NCI-H748 (cell line): Measurements from ENCODE around the gene RIPPLY2.
A peak's percentile ranks its signal among the peaks of the same experiment; 100 is the strongest.

ENCODE experiments used
- DNase-seq: peaks from one replicate; lab custom pipeline; 2025; ENCODE audit not compliant: unreplicated experiment; lab: John Stamatoyannopoulos, UW

RIPPLY2 gene

DNA sequence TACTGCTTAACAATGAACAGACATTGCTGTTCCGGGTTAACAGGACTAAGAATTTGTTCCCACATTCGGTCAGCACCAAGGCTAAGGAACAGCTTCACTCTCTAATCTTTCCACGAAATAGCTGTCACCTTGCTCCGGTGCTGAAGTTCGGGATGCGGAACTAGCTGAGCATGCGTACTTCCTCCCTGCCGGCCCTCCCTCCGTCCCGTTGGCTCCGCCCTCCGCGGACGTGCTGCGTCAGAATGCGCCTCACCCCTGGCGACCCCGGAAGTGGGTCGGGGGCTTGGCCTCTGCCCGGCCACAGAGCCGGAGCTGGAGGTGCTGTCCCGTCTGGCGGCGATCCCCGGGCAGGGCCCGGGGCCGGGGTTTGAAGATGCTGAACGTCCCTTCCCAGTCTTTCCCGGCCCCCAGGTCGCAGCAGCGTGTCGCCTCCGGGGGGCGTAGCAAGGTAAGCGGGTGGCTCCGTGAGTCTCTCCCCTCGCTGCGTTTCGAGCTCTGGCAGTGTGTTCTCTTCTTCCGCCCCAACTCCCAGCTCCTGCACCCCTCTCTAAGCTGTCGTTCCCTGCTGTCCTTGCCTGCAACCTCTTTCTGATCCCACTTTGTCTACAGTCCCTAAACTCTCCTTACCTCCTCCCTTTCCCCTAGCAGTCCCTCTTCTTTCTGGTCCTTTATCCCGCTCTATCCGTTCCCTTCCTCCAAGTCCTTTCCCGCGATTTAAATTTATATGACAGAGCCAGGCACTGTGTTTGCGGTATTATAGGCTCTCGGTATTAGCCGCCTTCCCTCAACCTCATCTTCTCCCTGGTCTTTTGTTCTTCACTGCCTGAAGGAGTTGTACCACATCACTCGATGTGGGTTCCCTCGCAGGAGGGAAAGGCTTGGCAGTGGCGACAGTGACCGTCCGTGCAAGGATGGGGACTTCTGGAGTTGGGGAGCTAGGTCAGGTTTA, 6.5 kb downstream of the RIPPLY2 start, which contains the start of gene CYB5R4:
Gene CYB5R4 (plus strand): TSS at position 280 of the 949 bp plus-strand sequence. CDS start 94 bp downstream, at position 374.
- DNase-seq = peak; percentile 94

DNA sequence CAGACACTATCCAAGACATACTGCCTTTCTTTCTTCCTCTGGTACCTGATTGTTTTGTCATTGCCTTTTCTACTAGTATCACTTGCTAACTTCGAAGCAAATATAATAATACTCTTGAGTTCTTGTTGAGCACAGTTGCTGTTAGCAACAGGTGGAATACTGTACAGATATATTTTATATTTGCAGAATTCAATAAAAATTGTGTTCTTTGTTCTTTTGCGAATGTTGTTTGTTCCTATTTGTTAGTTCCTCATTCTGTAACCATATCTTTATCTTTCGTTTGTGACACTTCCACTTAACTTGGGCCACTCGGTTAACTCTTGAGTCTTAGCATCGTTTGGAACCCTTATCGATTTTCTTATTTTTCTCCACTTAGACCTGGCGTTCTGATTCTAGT, 7.2 kb downstream of the RIPPLY2 start:
- no peak for DNase-seq

DNA sequence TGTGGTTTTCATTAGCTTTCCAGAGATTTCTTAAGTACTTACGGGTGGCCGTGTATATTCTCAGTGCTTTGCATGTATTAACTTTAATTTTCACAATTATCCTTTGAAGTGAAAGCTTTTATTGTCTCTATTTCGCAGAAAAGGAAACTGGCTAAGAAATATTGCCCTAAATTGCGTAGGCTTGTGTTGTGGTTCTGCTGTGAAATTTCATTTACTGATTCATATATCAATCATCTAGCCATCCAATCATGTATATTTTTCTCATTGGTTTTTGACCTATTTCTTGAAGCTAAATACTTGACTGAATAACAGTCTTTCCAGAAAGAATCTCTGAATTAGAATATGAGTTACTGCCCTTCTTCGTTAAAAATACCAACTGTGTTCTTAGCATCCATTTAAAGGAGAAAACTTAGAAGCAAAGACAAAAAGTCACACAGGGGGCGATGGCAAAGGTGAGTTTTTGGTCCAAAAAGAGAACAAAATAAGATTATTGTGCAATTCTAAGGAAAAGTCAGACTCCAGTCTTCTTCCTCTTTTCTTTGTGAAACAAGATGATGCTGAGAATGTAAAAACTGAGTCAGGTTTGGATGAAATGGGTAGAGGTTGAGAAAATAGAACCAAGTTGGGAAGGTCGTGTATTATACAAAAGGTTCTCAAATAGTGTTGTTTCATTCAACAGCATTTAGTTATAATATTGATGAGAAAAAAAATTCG, 7.8 kb downstream of the RIPPLY2 start:
- no peak for DNase-seq

DNA sequence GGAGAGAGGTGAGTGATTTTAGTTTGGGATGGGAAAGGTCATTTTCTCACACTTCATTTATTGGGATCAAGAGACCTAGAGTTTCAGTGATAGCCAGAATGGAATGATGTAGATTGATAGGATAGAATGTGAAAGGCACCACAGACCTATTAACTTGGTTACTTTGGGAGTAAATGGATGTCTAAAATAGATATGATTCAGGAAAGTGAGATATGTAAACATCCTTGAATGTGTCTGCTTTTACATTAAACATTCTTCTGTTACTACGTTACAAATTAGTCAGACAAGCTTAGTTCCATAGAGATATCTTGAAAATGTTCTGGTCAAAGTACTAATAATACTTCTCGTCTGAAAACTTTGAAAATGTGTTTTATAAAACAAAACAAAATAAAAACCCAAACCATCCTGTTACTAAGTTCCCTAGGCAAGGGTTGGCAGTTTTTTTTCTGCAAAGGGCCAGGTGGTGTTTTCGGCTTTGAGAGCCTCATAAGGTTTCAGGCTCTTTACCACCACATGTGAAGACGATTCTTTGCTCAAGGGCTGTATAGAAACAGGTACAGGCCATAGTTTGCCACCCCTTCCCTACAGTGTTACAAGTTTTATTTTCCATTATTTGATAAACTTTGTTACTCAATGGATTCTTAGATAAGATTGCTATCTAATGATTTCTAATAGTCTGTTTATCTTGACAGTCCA, 9.8 kb downstream of the RIPPLY2 start:
- DNase-seq = no peak

DNA sequence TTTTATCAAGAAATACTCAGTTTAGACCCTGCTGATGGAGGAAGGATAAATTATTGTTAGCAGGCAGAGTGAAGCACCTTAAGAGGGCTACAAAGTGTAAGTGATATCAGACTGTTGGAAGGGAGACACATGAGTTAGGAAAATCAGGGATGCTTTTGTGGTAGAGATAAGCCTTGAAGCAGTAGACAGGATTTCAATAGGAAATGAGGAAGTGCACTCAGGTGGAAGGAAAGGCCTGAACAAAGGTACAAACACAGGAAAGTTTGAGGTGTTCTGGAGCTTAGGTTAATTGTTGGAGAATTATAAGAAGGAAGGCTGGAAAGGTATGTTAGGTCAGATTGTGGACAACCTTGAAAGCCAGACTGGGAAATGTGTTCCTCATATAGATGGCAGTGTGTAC, 13.9 kb downstream of the RIPPLY2 start:
- DNase-seq = no peak

DNA sequence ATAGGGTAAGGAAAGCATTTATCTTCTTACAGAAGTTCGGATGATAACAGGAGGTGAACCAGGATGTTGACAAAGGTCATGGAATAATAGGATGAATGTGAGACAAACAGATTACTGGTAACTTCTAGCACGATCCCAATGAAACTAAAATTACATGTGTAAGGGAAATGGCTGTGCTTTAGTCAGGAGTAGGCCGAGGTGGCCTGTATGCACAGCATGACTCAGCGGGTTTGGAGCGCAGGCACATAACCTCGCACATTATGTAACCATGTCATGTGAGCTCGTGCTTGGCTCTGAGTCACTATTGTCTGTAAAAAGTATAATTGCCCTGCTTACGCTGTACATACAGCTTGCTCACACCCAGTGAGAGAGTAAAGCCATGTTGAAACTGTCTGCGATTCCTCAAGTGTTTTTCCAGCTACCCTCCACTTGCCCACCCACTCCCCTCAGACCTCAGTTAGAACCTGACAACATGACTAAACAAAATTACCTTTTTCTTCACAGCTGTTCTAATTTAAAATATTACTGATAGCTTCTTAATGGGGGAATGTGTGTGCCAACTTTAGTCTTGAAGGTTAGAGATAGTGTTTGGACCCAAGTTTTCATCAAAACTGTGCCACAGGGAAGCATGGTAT, 14.5 kb downstream of the RIPPLY2 start:
- DNase-seq = peak; percentile 51

DNA sequence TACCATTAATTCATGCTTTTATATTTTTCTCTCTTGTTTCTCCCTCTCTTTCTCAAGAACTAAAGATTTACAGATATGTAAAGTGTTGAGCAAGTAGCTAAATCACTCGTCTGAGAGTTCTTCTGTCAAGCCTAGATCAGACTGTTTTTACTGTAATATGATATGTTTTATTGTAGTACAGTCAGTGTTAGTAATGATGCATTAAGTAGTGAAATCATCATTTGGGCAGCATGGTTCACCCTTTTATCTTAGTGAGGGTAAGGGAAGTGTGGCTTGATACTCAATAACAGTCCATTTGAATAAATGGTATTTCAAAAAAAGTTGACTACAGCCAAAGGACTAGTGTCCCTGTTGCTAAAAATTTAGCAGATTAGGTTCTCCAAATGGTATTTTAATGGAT, 15.5 kb downstream of the RIPPLY2 start:
- peak; percentile 7 for DNase-seq

DNA sequence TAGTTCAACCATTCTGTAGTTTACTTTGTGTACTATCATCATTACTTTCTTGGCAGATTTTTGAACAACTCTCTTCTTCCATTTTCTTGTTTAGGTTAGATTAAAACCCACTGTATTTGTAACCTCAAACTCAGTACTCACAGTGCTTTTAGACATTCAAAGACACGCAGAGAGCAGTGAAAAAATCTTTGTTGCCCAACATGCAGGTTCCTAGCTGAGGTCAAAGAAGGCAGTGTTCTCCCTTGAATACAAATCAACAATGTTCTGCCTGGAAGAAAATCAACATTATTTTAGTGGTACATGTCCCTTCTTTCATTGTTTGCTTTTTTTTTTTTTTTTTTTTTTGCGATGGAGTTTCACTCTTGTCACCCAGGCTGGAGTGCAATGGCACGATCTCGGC, 17.5 kb downstream of the RIPPLY2 start:
- no peak for DNase-seq

DNA sequence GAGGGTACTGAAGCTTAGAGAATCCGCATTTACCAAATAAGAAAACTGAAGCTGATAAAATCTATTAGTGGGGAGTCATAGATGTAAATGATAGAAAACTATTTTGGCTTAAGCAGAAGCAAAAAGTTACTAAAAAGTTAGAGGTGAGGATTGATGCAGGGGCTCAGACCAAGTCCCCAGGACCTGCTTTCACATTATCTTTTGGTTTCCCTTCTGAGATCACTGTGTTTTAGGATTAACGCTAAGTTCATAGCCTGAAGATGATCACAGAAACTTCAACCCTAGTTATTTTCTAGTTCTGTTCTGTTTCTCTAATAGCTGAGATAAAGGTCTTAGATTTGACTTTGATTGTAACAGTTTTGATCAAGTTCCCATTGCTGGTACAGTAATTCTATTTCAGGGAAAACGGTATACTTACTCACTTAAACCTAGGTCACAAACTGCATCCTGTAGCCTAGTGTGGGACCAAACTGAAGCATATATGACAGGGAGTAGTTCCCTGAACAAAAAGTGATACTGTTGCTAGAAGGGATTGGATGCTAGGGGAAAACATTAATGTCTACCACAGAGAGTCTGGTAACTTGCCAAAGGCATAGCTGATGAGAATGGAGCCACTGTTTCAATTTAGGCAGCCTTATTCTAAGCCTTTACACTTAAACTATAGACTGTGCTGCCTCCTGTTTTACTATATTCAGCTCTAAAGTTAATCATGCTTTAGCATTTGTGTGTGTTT, 19.4 kb downstream of the RIPPLY2 start:
- DNase-seq = no peak

DNA sequence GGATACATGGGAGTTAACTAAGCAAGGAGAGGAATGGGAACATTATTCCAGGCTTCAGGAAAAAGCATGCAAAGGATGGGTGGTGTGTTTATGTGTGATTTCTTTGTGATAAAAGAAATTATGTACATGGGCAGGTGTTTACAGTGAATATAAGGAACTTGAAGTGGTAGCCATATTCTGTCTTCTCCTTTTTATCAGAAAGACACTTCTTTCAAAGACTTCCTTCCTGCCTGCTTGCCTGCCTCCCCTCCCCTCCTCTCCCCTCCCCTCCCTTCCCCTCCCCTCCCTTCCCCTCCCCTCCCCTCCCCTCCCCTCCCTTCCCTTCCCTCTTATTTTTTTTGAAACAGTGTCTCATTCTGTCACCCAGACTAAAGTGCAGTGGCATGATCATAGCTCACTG, 20.7 kb downstream of the RIPPLY2 start:
- DNase-seq = no peak

DNA sequence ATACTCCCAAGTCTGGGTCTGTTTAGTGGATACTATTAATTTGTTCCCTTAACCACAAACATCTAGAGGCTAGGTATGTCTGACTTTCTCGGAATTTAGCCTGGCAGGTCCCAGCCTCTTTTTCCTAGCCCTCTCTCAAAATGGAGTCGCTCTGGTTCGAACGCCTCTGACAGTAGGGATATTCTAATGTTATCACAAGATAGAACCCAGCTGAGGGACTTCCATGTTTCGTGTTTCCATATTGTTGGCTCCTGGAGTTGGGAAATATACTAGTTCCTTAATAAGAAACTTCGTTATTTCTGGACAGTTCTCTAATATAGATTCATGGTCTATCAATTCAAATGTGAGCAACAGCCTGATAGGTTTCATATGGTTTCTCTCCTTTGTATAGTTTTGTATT, 22.7 kb downstream of the RIPPLY2 start:
- no peak for DNase-seq

DNA sequence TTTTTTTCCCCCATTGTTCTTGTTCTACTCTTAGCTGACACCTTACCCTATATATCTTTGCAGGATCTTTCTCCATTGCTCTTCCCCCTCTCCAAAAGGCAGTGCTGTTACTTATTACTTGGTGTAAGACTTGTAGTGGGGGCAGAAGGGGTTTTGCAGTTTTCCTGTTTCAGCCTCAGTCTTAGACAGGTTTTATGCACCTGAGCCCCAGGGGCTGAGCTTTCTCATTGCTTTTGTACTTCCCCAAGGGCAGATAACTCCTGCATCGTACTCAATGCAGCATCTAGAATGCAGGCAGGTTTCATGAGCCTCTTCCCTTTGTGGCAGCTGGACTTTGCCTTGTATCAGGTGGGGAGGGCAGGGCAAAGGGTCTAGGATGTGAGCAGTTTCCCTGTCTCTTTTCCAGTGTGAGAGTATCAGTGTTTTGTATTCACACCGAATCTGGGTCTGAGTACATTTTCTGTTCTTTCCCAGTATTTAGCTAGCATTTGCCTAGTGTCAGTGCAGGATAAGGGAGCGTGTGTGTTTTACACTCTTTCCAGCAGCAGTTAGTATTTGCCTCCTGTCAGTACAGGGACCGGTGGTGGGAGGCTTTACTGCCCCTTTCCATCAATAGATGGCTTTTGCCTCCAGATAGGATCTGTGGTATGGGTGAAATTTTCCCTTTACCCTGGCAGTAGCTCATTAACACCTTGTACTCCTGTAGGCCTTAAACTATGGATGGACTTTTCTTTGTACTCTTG, 25.9 kb downstream of the RIPPLY2 start:
- DNase-seq = no peak

DNA sequence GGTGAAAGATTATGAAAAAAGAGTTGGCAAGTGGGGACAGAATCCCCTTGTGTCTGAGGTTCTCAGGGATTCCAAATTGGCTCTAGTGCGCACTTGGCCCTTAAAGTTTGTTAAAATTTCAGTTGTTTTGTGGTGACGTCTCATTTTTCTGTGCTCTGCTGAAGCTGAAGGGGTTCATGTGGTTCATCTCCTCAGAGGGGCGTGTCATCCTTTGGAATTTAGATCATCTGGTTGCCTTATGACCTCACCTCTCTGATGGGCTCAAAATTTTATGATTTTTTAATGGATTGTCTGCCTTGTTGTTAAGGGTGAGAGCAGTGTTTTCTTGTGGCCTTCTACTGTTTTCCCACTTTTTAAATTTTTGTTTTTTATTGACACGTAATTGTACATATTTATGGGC, 26.6 kb downstream of the RIPPLY2 start:
- DNase-seq = no peak

DNA sequence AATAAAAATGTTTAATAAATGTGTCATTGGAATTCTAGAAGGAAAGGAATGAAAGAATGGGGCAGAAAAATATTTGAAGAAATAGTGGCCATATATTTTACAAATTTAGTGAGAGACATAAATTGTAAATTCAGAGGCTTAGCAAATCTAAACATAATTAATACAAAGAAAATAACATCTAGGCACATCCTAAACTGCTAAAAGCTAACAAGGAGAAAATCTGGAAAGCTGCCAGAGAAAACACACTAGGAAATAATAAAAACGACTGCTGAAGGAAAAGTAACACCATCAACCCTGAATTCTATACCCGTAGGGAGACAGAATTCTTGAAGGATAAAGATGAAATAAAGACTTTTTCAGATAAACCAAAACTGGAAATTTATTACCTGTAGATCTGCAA, 30.1 kb downstream of the RIPPLY2 start:
- peak; percentile 45 for DNase-seq

DNA sequence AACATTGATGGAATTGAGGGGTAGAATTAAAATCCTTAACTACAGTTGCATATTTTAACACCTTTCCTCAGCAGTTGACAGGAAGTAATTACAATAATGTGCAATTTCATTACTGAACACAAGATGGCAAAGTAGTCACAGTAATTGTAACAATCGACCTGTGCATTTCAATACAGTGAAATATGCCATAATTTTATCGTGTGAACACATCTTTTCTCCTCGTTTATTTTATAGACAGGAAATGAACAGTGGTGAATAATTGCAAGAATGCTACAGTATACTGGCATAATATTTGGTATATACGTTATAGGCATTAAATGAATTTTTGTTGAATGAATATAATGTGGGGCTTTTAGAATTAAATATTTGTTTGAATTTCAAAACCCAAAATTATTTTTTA, 31.4 kb downstream of the RIPPLY2 start:
- DNase-seq = peak; percentile 78

DNA sequence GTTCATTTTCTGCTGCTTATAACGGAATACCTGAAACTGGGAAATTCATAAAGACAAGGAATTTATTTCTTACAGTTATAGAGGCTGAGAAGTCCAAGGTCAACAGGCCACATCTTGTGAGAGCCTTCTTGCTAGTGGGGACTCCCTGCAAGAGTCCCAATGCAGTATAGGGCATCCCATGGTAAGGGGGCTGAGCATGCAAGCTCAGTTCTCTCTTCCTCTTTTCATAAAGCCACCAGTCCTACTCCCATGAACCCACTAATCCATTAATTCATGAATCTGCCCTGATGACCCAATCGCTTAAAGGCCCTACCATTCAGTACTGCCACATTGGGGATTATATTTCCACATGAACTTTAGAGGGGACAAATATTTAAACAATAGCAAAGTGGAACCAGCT, 32.8 kb downstream of the RIPPLY2 start:
- no peak for DNase-seq

DNA sequence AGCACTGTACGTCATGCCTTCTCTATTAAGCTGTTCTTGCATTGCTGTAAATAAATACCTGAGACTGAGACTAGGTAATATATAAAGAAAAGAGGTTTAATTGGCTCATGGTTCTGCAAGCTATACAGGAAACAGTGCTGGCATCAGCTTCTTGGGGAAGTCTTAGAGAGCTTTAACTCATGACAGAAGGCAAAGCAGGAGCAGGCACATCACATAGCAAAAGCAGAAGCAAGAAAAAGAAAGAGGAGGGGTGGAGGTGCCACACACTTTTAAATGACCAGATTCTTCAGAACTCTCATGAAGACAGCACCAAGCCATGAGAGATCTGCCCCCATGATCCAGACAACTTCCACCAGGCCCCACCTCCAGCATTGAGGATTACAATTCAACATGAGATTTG, 36.5 kb downstream of the RIPPLY2 start:
- no peak for DNase-seq

DNA sequence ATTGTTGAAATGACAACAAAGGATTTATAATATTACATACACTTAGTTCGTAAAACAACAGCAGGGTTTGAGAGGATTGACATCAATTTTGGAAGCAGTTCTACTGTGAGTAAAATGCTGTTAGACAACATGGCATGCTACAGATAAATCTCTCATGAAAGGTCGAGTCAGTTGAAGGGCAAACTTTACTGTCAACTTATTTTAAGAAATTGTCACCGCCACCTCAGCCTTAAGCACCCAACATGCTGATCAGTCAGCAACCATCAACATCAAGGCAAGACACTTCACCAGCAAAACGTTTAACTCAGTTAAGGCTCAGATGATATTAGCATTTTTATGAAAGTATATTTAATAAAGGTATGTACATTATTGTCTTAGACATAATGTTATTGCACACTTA, 37.4 kb downstream of the RIPPLY2 start:
- DNase-seq = no peak

DNA sequence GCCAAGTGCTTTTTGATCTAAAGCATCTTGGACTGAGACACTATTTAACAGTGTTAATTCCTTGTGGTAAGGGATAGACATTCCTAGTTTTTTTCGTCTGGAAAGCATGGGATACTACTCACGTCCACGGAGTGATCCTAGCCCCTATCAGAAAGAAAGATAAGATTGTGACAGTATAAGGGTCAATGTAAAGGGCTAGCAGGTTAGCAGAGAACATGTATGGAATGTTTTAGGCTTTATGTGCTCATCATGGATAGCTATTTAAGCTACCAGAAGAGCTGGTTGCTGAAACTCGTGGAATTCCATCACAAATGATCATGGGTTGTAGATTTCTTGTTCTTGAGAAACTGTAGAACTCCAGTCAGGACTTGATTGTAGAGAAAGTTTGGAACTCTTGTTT, 38.4 kb downstream of the RIPPLY2 start:
- no peak for DNase-seq

DNA sequence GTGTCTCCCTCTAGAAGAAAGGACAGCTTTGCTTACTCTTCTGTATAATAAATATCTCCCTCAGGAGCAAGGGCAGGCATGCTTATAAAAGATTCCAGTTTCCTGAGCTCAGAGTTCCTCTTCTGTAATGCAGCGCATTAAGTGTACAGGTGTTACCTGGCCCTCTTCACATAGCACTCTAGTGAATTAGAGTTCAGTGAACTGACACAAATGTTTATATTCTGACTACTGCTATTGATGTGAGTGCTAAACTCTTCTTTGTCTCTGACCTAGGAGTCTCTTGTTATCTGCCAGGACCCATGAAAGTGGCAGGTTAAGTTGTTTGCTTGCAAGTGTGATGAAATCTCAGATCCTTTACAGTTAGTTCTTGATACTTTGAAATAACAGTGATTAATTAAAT, 39.9 kb downstream of the RIPPLY2 start:
- peak; percentile 19 for DNase-seq
